Type B pancreatic cell (in vitro differentiated cells): ENCODE measurements around the gene FASTK. TPM values are rescaled to one million over a fixed set of nuclear protein-coding genes. Genes with fewer than 3 reads are reported as not detected.

Experiments
- DNase-seq: peaks from one replicate; pipeline ENCODE4 v3.0.0; 2021; ENCODE audit warnings: mixed read lengths; ENCODE audit not compliant: unreplicated experiment; ENCODE audit errors: extremely low spot score
- H3K27ac Mint-ChIP-seq: 2 replicates; pipeline ENCODE4 v1.8.0; 2021; ENCODE audit warnings: mild to moderate bottlenecking, mixed read lengths
- H3K27me3 Mint-ChIP-seq: 2 replicates; pipeline ENCODE4 v1.8.0; 2021; ENCODE audit warnings: mixed read lengths
- H3K36me3 Mint-ChIP-seq: 2 replicates; pipeline ENCODE4 v1.8.0; 2021; ENCODE audit warnings: mixed read lengths
- H3K4me1 Mint-ChIP-seq: one replicate; pipeline ENCODE4 v1.8.0; 2021; ENCODE audit warnings: mixed read lengths; ENCODE audit not compliant: unreplicated experiment
- H3K4me3 Mint-ChIP-seq: 2 replicates; pipeline ENCODE4 v1.8.0; 2021; ENCODE audit warnings: mild to moderate bottlenecking, mixed read lengths
- H3K9me3 Mint-ChIP-seq: 2 replicates; pipeline ENCODE4 v1.8.0; 2021; ENCODE audit warnings: mixed read lengths
- CTCF ChIP-seq: fragments of 200-600 bp; sonication (generic); conservative IDR thresholded peaks from 2 replicates; pipeline ENCODE4 v1.5.0; 2021; ENCODE audit warnings: antibody characterized with exemption, mild to moderate bottlenecking
- total RNA-seq: library from RNA; stranded (reverse); gene quantifications from 2 replicates; pipeline ENCODE4 v1.2.1, GENCODE V29; 2021; ENCODE audit warnings: low replicate concordance

Gene FASTK
- total RNA-seq, 1 donor from 2014 or later = 100 TPM

GRCh38 chr7:151124481-151124880, 43.9 kb upstream of the FASTK start:
- Mint-ChIP-seq H3K27me3 (peaks cover 3% of the 10 kb centered on the region), H3K4me3 (no peak overlapping the region)
- no peak for TF ChIP-seq CTCF

GRCh38 chr7:151123822-151124464, 43.3 kb upstream of the FASTK start:
- no peaks in the 10 kb centered on the region for H3K9me3 Mint-ChIP-seq
- H3K4me1 Mint-ChIP-seq = peaks cover 16% of the 10 kb centered on the region
- peak; percentile 98 for TF ChIP-seq CTCF
- H3K4me3 Mint-ChIP-seq = peak overlapping the region; percentile 79
- H3K36me3 Mint-ChIP-seq = peaks cover 12% of the 10 kb centered on the region
- DNase-seq = peak; percentile 90
- peaks cover 3% of the 10 kb centered on the region for H3K27me3 Mint-ChIP-seq
- peak overlapping the region; percentile 19 for H3K27ac Mint-ChIP-seq

More at GRCh38 chr7:151124481-151124880, 43.9 kb upstream of the FASTK start:
- no peak for DNase-seq
- Mint-ChIP-seq H3K4me1 (peaks cover 16% of the 10 kb centered on the region), H3K27ac (no peak overlapping the region), H3K36me3 (peaks cover 12% of the 10 kb centered on the region), H3K9me3 (no peaks in the 10 kb centered on the region)

- peaks cover 3% of the 10 kb centered on the region for H3K27me3 Mint-ChIP-seq
- no peak for DNase-seq
- TF ChIP-seq CTCF = no peak
- peaks cover 12% of the 10 kb centered on the region for H3K36me3 Mint-ChIP-seq
- peaks cover 16% of the 10 kb centered on the region for H3K4me1 Mint-ChIP-seq
- H3K4me3 Mint-ChIP-seq = no peak overlapping the region
- H3K27ac Mint-ChIP-seq = peak overlapping the region; percentile 19
- H3K9me3 Mint-ChIP-seq = no peaks in the 10 kb centered on the region
Measured at GRCh38 chr7:151123158-151123821, 42.7 kb upstream of the FASTK start.

GRCh38 chr7:151122796-151123157, 42.2 kb upstream of the FASTK start:
- Mint-ChIP-seq H3K27ac (no peak overlapping the region), H3K36me3 (peaks cover 12% of the 10 kb centered on the region), H3K4me1 (peaks cover 16% of the 10 kb centered on the region), H3K27me3 (peaks cover 3% of the 10 kb centered on the region), H3K9me3 (no peaks in the 10 kb centered on the region), H3K4me3 (no peak overlapping the region)
- no peak for DNase-seq
- TF ChIP-seq CTCF = no peak

GRCh38 chr7:151122276-151122675, 41.7 kb upstream of the FASTK start:
- Mint-ChIP-seq H3K27ac (no peak overlapping the region), H3K36me3 (peaks cover 12% of the 10 kb centered on the region), H3K4me1 (peaks cover 12% of the 10 kb centered on the region), H3K9me3 (no peaks in the 10 kb centered on the region), H3K4me3 (no peak overlapping the region), H3K27me3 (peaks cover 3% of the 10 kb centered on the region)
- DNase-seq = no peak
- TF ChIP-seq CTCF = no peak
